Endothelial cell of umbilical vein (primary cell): ENCODE data around the gene MATN1. TPM values are rescaled to one million over a fixed set of nuclear protein-coding genes. Genes with fewer than 3 reads are reported as not detected.
"Not testable (repeated sequence)": the region's sequence is repeated elsewhere in the genome, so short reads cannot be mapped to it uniquely, and the experiment has no call there.

Experiments
- BruUV-seq: library from RNA; stranded (reverse); fragments of 400-500 nt; replicated peaks from 2 replicates; lab custom pipeline; 2021; lab: Mats Ljungman, UMichigan
- CTCF ChIA-PET: fragments of 300-600, 350-600 bp; sonication (Branson Sonifier 250); formaldehyde crosslinking; loops from one replicate; lab custom pipeline; 2021; ENCODE audit warnings: antibody characterized with exemption, inconsistent platforms; lab: Charles Lee
- POLR2A ChIA-PET: fragments of 300-600, 350-600 bp; sonication (Branson Sonifier 250); formaldehyde crosslinking; loops from one replicate; lab custom pipeline; 2021; ENCODE audit warnings: antibody characterized with exemption, inconsistent platforms; lab: Charles Lee
- DNase-seq: peaks from one replicate; pipeline ENCODE4 v3.0.0-alpha.2; 2011; ENCODE audit warnings: low read depth, low spot score
- FAIRE-seq: peaks from 2 replicates; lab custom pipeline; 2011; peaks lifted over from hg19 to GRCh38; lab: Jason Lieb, UNC
- H2AFZ ChIP-seq: 2 replicates; pipeline ENCODE4 v1.6.0; 2012; ENCODE audit warnings: low read depth, low read length, control low read depth, inconsistent platforms
- H3K27ac ChIP-seq: 2 replicates; pipeline ENCODE4 v1.5.1; 2011; ENCODE audit warnings: low read depth, mild to moderate bottlenecking, control low read depth, low read length, moderate library complexity; ENCODE audit not compliant: insufficient read depth
- H3K27me3 ChIP-seq, 2 experiments: 2 replicates each; pipeline versions ENCODE4 v1.6.0 to v1.6.1; 2011; ENCODE audit warnings: low read length in 2 of 2, mixed read lengths in 1 of 2; ENCODE audit not compliant: control insufficient read depth in 2 of 2, insufficient read depth in 2 of 2
- H3K36me3 ChIP-seq, 2 experiments: 2 replicates in 1 of 2; 3 replicates in 1 of 2; pipeline ENCODE4 v1.5.1; 2011; ENCODE audit warnings: low read length in 2 of 2, mild to moderate bottlenecking in 1 of 2, moderate library complexity in 1 of 2; ENCODE audit not compliant: control insufficient read depth in 2 of 2, insufficient read depth in 2 of 2; ENCODE audit errors: extremely low read depth in 1 of 2
- H3K4me1 ChIP-seq: 3 replicates; pipeline ENCODE4 v1.5.1; 2011; ENCODE audit warnings: mild to moderate bottlenecking, low read length; ENCODE audit not compliant: control insufficient read depth, insufficient read depth; ENCODE audit errors: extremely low read depth
- H3K4me2 ChIP-seq: 2 replicates; pipeline ENCODE4 v1.6.1; 2011; ENCODE audit warnings: low read length, control low read depth, mixed read lengths; ENCODE audit not compliant: insufficient read depth
- H3K4me3 ChIP-seq, 3 experiments: fragments of 200-600 bp in 1 of 3; sonication (generic), shearing (Covaris generic) in 1 of 3; replicated peaks in 1 of 3; 2 replicates each; pipeline ENCODE4 v1.5.1; 2011 to 2016; ENCODE audit warnings: control low read depth in 3 of 3, low read length in 3 of 3, mild to moderate bottlenecking in 2 of 3, inconsistent platforms in 1 of 3, low read depth in 1 of 3, moderate library complexity in 1 of 3; ENCODE audit not compliant: insufficient read depth in 1 of 3
- H3K79me2 ChIP-seq: 2 replicates; pipeline ENCODE4 v1.6.0; 2012; ENCODE audit warnings: low read length, inconsistent platforms; ENCODE audit not compliant: control insufficient read depth, insufficient read depth
- H3K9ac ChIP-seq: replicated peaks from 2 replicates; pipeline ENCODE3; 2011; ENCODE audit warnings: low read length, control low read depth; ENCODE audit not compliant: insufficient read depth; ENCODE audit errors: extremely low read depth
- H3K9me1 ChIP-seq: replicated peaks from 3 replicates; pipeline ENCODE4 v1.6.0; 2011; ENCODE audit warnings: mild to moderate bottlenecking, low read length; ENCODE audit not compliant: control insufficient read depth, insufficient read depth; ENCODE audit errors: extremely low read depth
- H3K9me3 ChIP-seq: replicated peaks from 2 replicates; pipeline ENCODE4 v1.5.1; 2012; ENCODE audit warnings: low read length, inconsistent platforms; ENCODE audit not compliant: control insufficient read depth, insufficient read depth
- H4K20me1 ChIP-seq: replicated peaks from 2 replicates; pipeline ENCODE3; 2011; ENCODE audit warnings: mild to moderate bottlenecking, low read length; ENCODE audit not compliant: control insufficient read depth, insufficient read depth; ENCODE audit errors: extremely low read depth
- CTCF ChIP-seq, 2 donors: IDR thresholded peaks; 1 replicate in 1 of 2; 2 replicates in 1 of 2; pipeline ENCODE4 v1.5.1; 2011; ENCODE audit warnings: low read length in 2 of 2, mild to moderate bottlenecking in 2 of 2, moderate library complexity in 2 of 2, control low read depth in 1 of 2, inconsistent platforms in 1 of 2, low read depth in 1 of 2; ENCODE audit not compliant: insufficient read depth in 1 of 2; ENCODE audit errors: extremely low read depth in 1 of 2
- EZH2 ChIP-seq: IDR thresholded peaks from 2 replicates; pipeline ENCODE4 v1.6.1; 2012; ENCODE audit warnings: borderline replicate concordance, low read depth, mild to moderate bottlenecking, moderate library complexity, low read length, inconsistent platforms; ENCODE audit not compliant: severe bottlenecking
- FOS ChIP-seq: IDR thresholded peaks from 2 replicates; pipeline ENCODE4 v1.6.1; 2011; ENCODE audit warnings: mild to moderate bottlenecking, low read length, moderate library complexity, borderline replicate concordance; ENCODE audit not compliant: insufficient read depth
- GATA2 ChIP-seq: IDR thresholded peaks from 2 replicates; pipeline ENCODE4 v1.7.0; 2011; ENCODE audit warnings: low read depth, mild to moderate bottlenecking, moderate library complexity, mixed read lengths, low read length; ENCODE audit not compliant: insufficient read length, insufficient read depth
- JUN ChIP-seq: IDR thresholded peaks from 2 replicates; pipeline ENCODE4 v1.6.1; 2011; ENCODE audit warnings: borderline replicate concordance, low read depth; ENCODE audit not compliant: insufficient read length, insufficient read depth
- MAX ChIP-seq: IDR thresholded peaks from 2 replicates; pipeline ENCODE4 v1.6.1; 2011; ENCODE audit not compliant: insufficient read depth, insufficient read length
- POLR2A ChIP-seq: IDR thresholded peaks from 2 replicates; pipeline ENCODE4 v1.6.1; 2012; ENCODE audit warnings: low read depth, mild to moderate bottlenecking, control low read depth, low read length
- POLR2AphosphoS5 ChIP-seq: IDR thresholded peaks from 2 replicates; pipeline ENCODE4 v1.6.1; 2012; ENCODE audit warnings: low read depth, mild to moderate bottlenecking, control low read depth, low read length, moderate library complexity; ENCODE audit not compliant: insufficient read depth
- dilution Hi-C: fragments of 300-500 bp; cut with MboI; formaldehyde crosslinking; loops from one replicate; pipeline ENCODE4 v1.15.0; 2019; ENCODE audit warnings: low sequenced_read_pairs; ENCODE audit not compliant: extremely low pct_ligation_motif_present
- intact Hi-C: fragments of 100-400 bp; cut with micrococcal nuclease; formaldehyde crosslinking; loops from one replicate; pipeline ENCODE4 v1.10.0; 2022
- polyA plus RNA-seq, 4 experiments: library from polyadenylated mRNA; depleted of rRNA in 3 of 4; stranded (reverse) in 3 of 4; unstranded in 1 of 4; fragments of >200 nt; gene quantifications; 2 replicates each; pipeline versions ENCODE4 v1.2.1 to v1.2.3, GENCODE V29; 2011 to 2012; ENCODE audit warnings: missing spikeins in 1 of 4
- total RNA-seq: library from RNA; stranded (reverse); gene quantifications from 2 replicates; pipeline ENCODE4 v1.2.3, GENCODE V29; 2021

Gene MATN1
- total and polyA plus RNA-seq, 2 donors (not counting 3 experiments of a cell fraction or from before 2014, with no cell fraction given) = 0.29 to 0.36 TPM

- intact Hi-C loops = no loop called here
- Histone ChIP-seq H3K4me1 (no peaks in the 10 kb centered on the region), H4K20me1 (no peaks in the 10 kb centered on the region), H3K79me2 (no peaks in the 10 kb centered on the region), H3K27ac (no peak overlapping the region), H3K9ac (no peak overlapping the region), H3K4me3 (no peak overlapping the region), H3K27me3 (peaks cover 0 to 2% of the 10 kb centered on the region in 2 experiments), H3K9me1 (no peaks in the 10 kb centered on the region), H2AFZ (no peak overlapping the region), H3K9me3 (no peaks in the 10 kb centered on the region), H3K36me3 (no peaks in the 10 kb centered on the region), H3K4me2 (no peak overlapping the region)
- TF ChIP-seq FOS = no peak
- no peak for TF ChIP-seq POLR2AphosphoS5
- no peak for TF ChIP-seq GATA2
- TF ChIP-seq POLR2A = no peak
- TF ChIP-seq JUN = no peak
- no peak for TF ChIP-seq CTCF (IDR thresholded peaks at IDR 0.05; ENCODE audit: extremely low read depth in 1 of 2, insufficient read depth in 1 of 2, low read depth in 1 of 2, low read length in 2 of 2)
- no peak for TF ChIP-seq EZH2
- no peak for TF ChIP-seq MAX
- no peak for FAIRE-seq
- dilution Hi-C loops = no loop called here
- ChIA-PET CTCF (interaction anchor here (0.7 to 3.2 kb wide), 5 partner anchors 10 to 49 kb away, joined by 3 to 11 read pairs (median 3); no protein-coding TSS in a partner anchor), POLR2A (no interaction called here)
- no peak for DNase-seq
- BruUV-seq = no TSS peak
Observed at GRCh38 chr1:30768159-30768829, 44.9 kb upstream of the MATN1 start.

- H3K9me3 ChIP-seq, H3K36me3 ChIP-seq, H3K4me1 ChIP-seq, POLR2A ChIA-PET, dilution Hi-C loops, H3K79me2 ChIP-seq, H3K4me2 ChIP-seq, H3K9me1 ChIP-seq, H3K4me3 ChIP-seq, H4K20me1 ChIP-seq, DNase-seq, BruUV-seq, H3K27ac ChIP-seq, H3K27me3 ChIP-seq, intact Hi-C loops, H2AFZ ChIP-seq, FAIRE-seq, H3K9ac ChIP-seq: not testable (repeated sequence)
- CTCF ChIA-PET = interaction anchor here (1.1 to 3.2 kb wide), 2 partner anchors 13 to 16 kb away, joined by 3 to 11 read pairs; no protein-coding TSS in a partner anchor
Observed at GRCh38 chr1:30766948-30767347, 43.6 kb upstream of the MATN1 start.
